Mesenchymal stem cell (in vitro differentiated cells and primary cell): ENCODE data around the gene PLXNC1.

ENCODE experiments used
- DNase-seq: peaks from one replicate; pipeline ENCODE4 v3.0.0-alpha.2; 2013
- H2AFZ ChIP-seq: one replicate; pipeline ENCODE4 v1.6.1; 2013; ENCODE audit warnings: low read depth, mild to moderate bottlenecking, control low read depth, inconsistent platforms, low read length, moderate library complexity
- H2AK5ac ChIP-seq: 2 replicates; pipeline ENCODE4 v1.6.1; 2013; ENCODE audit warnings: low read length, moderate library complexity, mild to moderate bottlenecking, inconsistent platforms; ENCODE audit not compliant: severe bottlenecking
- H2BK120ac ChIP-seq: one replicate; pipeline ENCODE4 v1.6.1; 2013; ENCODE audit warnings: low read depth, mild to moderate bottlenecking, inconsistent platforms, low read length, moderate library complexity
- H2BK12ac ChIP-seq, 2 experiments: one replicate each; pipeline ENCODE4 v1.6.1; 2013; ENCODE audit warnings: inconsistent platforms in 2 of 2, low read length in 2 of 2, mild to moderate bottlenecking in 2 of 2, moderate library complexity in 2 of 2, control low read depth in 1 of 2
- H2BK15ac ChIP-seq: one replicate; pipeline ENCODE4 v1.6.1; 2013; ENCODE audit warnings: mild to moderate bottlenecking, low read depth, inconsistent platforms; ENCODE audit not compliant: poor library complexity, severe bottlenecking
- H2BK5ac ChIP-seq: 2 replicates; pipeline ENCODE4 v1.6.1; 2013; ENCODE audit warnings: low read depth, mild to moderate bottlenecking, low read length, control low read depth, inconsistent platforms; ENCODE audit not compliant: poor library complexity, severe bottlenecking
- H3K14ac ChIP-seq, 2 experiments: one replicate each; pipeline ENCODE4 v1.6.1; 2013; ENCODE audit warnings: inconsistent platforms in 2 of 2, low read length in 2 of 2, control low read depth in 1 of 2, mild to moderate bottlenecking in 1 of 2, moderate library complexity in 1 of 2
- H3K18ac ChIP-seq, 2 experiments: one replicate each; pipeline ENCODE4 v1.6.1; 2013; ENCODE audit warnings: inconsistent platforms in 2 of 2, low read length in 2 of 2, control low read depth in 1 of 2, low read depth in 1 of 2, mild to moderate bottlenecking in 1 of 2
- H3K23ac ChIP-seq, 2 experiments: one replicate each; pipeline ENCODE4 v1.6.1; 2013; ENCODE audit warnings: inconsistent platforms in 2 of 2, low read length in 2 of 2, mild to moderate bottlenecking in 2 of 2, moderate library complexity in 2 of 2, control low read depth in 1 of 2
- H3K27ac ChIP-seq: 2 replicates; pipeline ENCODE4 v1.5.1; 2013; ENCODE audit warnings: mild to moderate bottlenecking, moderate library complexity, low read length, control low read depth, inconsistent platforms; ENCODE audit not compliant: poor library complexity, severe bottlenecking
- H3K27me3 ChIP-seq, 2 experiments: 2 replicates each; pipeline versions ENCODE4 v1.6.1 to v1.7.0; 2013; ENCODE audit warnings: low read length in 2 of 2, mild to moderate bottlenecking in 2 of 2, moderate library complexity in 2 of 2, control low read depth in 1 of 2, inconsistent platforms in 1 of 2; ENCODE audit not compliant: control insufficient read depth in 1 of 2, insufficient read depth in 1 of 2
- H3K36me3 ChIP-seq, 2 experiments: 2 replicates each; pipeline versions ENCODE4 v1.6.1 to v1.7.0; 2013; ENCODE audit warnings: low read length in 2 of 2, control low read depth in 1 of 2, inconsistent platforms in 1 of 2, low read depth in 1 of 2, mild to moderate bottlenecking in 1 of 2; ENCODE audit not compliant: insufficient read depth in 2 of 2, control insufficient read depth in 1 of 2
- H3K4ac ChIP-seq, 2 experiments: one replicate each; pipeline ENCODE4 v1.6.1; 2013; ENCODE audit warnings: inconsistent platforms in 2 of 2, low read length in 2 of 2, mild to moderate bottlenecking in 2 of 2, moderate library complexity in 2 of 2, control low read depth in 1 of 2, low read depth in 1 of 2
- H3K4me1 ChIP-seq: 2 replicates; pipeline ENCODE4 v1.6.1; 2013; ENCODE audit warnings: low read depth, low read length, control low read depth; ENCODE audit not compliant: control insufficient read depth, insufficient read depth
- H3K4me2 ChIP-seq: 2 replicates; pipeline ENCODE4 v1.6.1; 2013; ENCODE audit warnings: low read length, mild to moderate bottlenecking, inconsistent platforms; ENCODE audit not compliant: poor library complexity, severe bottlenecking
- H3K4me3 ChIP-seq, 2 experiments: 2 replicates each; pipeline versions ENCODE4 v1.5.1 to v1.7.0; 2013; ENCODE audit warnings: low read length in 2 of 2, mild to moderate bottlenecking in 2 of 2, control low read depth in 1 of 2, low read depth in 1 of 2; ENCODE audit not compliant: insufficient read depth in 1 of 2
- H3K79me1 ChIP-seq: replicated peaks from 2 replicates; pipeline ENCODE4 v1.6.1; 2013; ENCODE audit warnings: mild to moderate bottlenecking, control low read depth, low read length, inconsistent platforms; ENCODE audit not compliant: poor library complexity, severe bottlenecking
- H3K9ac ChIP-seq: 2 replicates; pipeline ENCODE4 v1.7.0; 2013; ENCODE audit warnings: mild to moderate bottlenecking, low read length, moderate library complexity
- H3K9me3 ChIP-seq: 2 replicates; pipeline ENCODE4 v1.7.0; 2013; ENCODE audit warnings: mild to moderate bottlenecking, low read length; ENCODE audit not compliant: control insufficient read depth
- H4K8ac ChIP-seq: one replicate; pipeline ENCODE4 v1.6.1; 2013; ENCODE audit warnings: inconsistent platforms, mild to moderate bottlenecking, low read length, moderate library complexity
- H4K91ac ChIP-seq: one replicate; pipeline ENCODE4 v1.6.1; 2013; ENCODE audit warnings: mild to moderate bottlenecking, low read length, inconsistent platforms
- WGBS: methylation state at CpG from one replicate; pipeline ENCODE4 v1.1.7; 2013; ENCODE audit warnings: mixed read lengths; 5-methylcytosine and 5-hydroxymethylcytosine counted together

The PLXNC1 gene

DNA sequence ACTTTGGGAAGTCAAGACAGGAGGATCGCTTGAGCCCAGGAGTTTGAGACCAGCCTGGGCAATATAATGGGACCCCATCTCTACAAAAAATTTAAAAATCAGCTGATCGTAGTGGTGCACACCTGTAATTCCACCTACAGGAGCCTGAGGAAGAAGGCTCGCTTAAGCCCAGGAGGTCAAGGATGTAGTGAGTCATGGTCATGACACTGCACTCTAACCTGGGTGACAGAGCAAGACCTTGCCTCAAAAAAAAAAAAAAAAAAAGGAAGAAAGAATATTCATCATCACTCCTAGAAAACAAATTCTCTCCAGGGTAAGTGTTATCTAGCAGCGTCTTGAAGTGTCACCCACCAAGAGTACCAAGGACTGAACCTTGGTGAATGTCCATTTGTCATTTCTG, 34.2 kb upstream of the PLXNC1 start:
- Histone ChIP-seq H3K9ac (no peak overlapping the region), H2AFZ (no peak overlapping the region), H3K9me3 (no peaks in the 10 kb centered on the region), H3K79me1 (no peaks in the 10 kb centered on the region), H3K4ac (no peak overlapping the region), H4K91ac (no peak overlapping the region), H2BK5ac (no peak overlapping the region), H3K27ac (no peak overlapping the region), H3K4me2 (no peak overlapping the region), H3K4me3 (no peak overlapping the region), H3K4me1 (peaks cover 3% of the 10 kb centered on the region), H4K8ac (no peak overlapping the region), H2BK15ac (no peak overlapping the region), H2BK12ac (no peak overlapping the region), H3K14ac (no peak overlapping the region), H2BK120ac (no peak overlapping the region), H3K18ac (no peak overlapping the region), H3K23ac (no peak overlapping the region), H3K27me3 (peaks cover 0 to 3% of the 10 kb centered on the region in 2 experiments), H3K36me3 (no peaks in the 10 kb centered on the region), H2AK5ac (no peak overlapping the region)
- WGBS = 96% methylated on average over 4 of the region's 4 CpGs
- DNase-seq = no peak

DNA sequence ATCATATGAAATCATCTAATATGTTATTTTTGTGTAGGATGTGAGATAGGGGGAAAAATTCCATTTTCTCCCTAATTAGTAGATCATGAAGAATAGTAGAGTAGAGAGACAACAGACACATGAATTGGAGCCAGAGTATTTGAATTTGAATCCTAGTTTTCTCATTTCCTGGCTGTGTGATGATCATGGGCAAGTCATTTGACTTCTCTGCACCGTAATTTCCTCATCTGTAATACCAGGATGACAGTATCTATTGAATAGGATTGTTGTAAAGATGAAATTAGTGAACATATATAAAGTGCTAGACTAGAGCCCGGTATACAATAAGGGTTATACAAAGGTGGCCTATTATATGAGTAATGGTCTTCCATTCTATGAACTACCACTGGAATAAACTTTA, 32.2 kb upstream of the PLXNC1 start:
- no peak overlapping the region for H3K9ac ChIP-seq
- H3K4me2 ChIP-seq = no peak overlapping the region
- 80% methylated on average over 1 of the region's 2 CpGs for WGBS
- no peak overlapping the region for H2BK5ac ChIP-seq
- H3K4me1 ChIP-seq = no peaks in the 10 kb centered on the region
- no peak overlapping the region for H3K18ac ChIP-seq
- no peak overlapping the region for H3K14ac ChIP-seq
- H4K91ac ChIP-seq = no peak overlapping the region
- no peak for DNase-seq
- H3K27ac ChIP-seq = no peak overlapping the region
- no peaks in the 10 kb centered on the region for H3K79me1 ChIP-seq
- no peak overlapping the region for H2AK5ac ChIP-seq
- no peak overlapping the region for H3K4ac ChIP-seq
- H2AFZ ChIP-seq = no peak overlapping the region
- no peak overlapping the region for H2BK120ac ChIP-seq
- H3K23ac ChIP-seq = no peak overlapping the region
- H3K9me3 ChIP-seq = no peaks in the 10 kb centered on the region
- H4K8ac ChIP-seq = no peak overlapping the region
- no peak overlapping the region for H3K4me3 ChIP-seq
- H3K36me3 ChIP-seq = no peaks in the 10 kb centered on the region
- no peaks in the 10 kb centered on the region for H3K27me3 ChIP-seq
- no peak overlapping the region for H2BK12ac ChIP-seq
- H2BK15ac ChIP-seq = no peak overlapping the region

DNA sequence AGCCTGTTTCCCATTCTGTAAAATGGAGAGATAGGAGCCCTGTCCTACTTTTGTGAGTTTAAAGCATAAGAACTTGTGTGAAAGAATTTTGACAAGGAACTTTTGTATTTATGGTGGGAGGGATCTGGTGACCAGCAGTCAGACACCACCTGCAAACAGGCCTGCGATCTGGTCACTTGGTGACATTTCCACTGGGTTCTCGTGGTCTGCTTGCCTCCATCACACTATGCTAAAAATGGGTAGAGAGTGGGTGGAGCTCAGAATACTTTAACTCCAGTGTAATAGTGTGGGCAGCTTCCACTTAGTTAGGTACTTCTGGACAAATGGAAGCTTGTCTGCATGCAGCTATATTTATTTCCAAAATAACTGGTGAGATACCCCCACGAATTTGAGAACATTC, 26.5 kb upstream of the PLXNC1 start:
- Histone ChIP-seq H3K79me1 (no peaks in the 10 kb centered on the region), H2BK12ac (no peak overlapping the region), H4K8ac (no peak overlapping the region), H3K18ac (no peak overlapping the region), H3K4me2 (no peak overlapping the region), H3K23ac (no peak overlapping the region), H3K36me3 (no peaks in the 10 kb centered on the region), H3K9ac (no peak overlapping the region), H3K4ac (no peak overlapping the region), H2BK120ac (no peak overlapping the region), H2AFZ (no peak overlapping the region), H3K4me1 (no peaks in the 10 kb centered on the region), H2BK15ac (no peak overlapping the region), H3K14ac (no peak overlapping the region), H3K27ac (no peak overlapping the region), H2AK5ac (no peak overlapping the region), H4K91ac (no peak overlapping the region), H3K9me3 (no peaks in the 10 kb centered on the region), H3K27me3 (peaks cover 22 to 43% of the 10 kb centered on the region in 2 experiments), H2BK5ac (no peak overlapping the region), H3K4me3 (no peak overlapping the region)
- WGBS = 58% methylated on average over 3 of the region's 3 CpGs
- DNase-seq = no peak

GRCh38 chr12:94122591-94122990, 25.8 kb upstream of the PLXNC1 start:
- Histone ChIP-seq H3K14ac (no peak overlapping the region), H3K23ac (no peak overlapping the region), H2BK15ac (no peak overlapping the region), H3K36me3 (no peaks in the 10 kb centered on the region), H3K27me3 (peaks cover 22 to 50% of the 10 kb centered on the region in 2 experiments), H3K18ac (no peak overlapping the region), H2AFZ (no peak overlapping the region), H3K79me1 (no peaks in the 10 kb centered on the region), H4K91ac (no peak overlapping the region), H3K4me2 (no peak overlapping the region), H2AK5ac (no peak overlapping the region), H2BK12ac (no peak overlapping the region), H2BK120ac (no peak overlapping the region), H3K27ac (no peak overlapping the region), H3K4ac (no peak overlapping the region), H3K9me3 (no peaks in the 10 kb centered on the region), H2BK5ac (no peak overlapping the region), H3K9ac (no peak overlapping the region), H4K8ac (no peak overlapping the region), H3K4me3 (no peak overlapping the region), H3K4me1 (no peaks in the 10 kb centered on the region)
- no peak for DNase-seq
- WGBS = 81% methylated on average over 3 of the region's 3 CpGs
